ENCODE measurements around the gene ACTA2. TPM values are rescaled to one million over a fixed set of nuclear protein-coding genes. Genes with fewer than 3 reads are reported as not detected.

ACTA2 gene
- total RNA-seq, 1 donor from 2014 or later = 98.5 TPM

DNA sequence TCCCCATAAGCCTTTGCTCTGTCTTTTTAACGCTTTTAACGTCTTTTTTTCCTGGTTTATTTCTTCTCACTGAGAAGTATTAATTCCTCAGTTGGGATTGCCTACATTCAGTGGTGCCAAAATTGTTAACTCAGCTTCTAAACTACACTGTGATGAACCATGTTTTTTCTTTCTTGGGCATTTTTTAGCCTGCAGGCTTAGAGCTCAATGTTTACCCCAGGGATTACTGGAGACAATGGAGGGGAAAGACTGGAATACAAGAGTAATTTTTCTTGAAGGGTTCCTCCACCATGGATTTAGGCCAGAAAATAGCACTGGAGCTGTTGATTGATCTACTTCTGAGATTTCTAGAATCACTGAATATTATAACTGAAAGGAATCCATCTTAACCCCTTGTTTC is 52.7 kb downstream of the ACTA2 start:
- H3K4me1 Mint-ChIP-seq (ENCODE audit: unreplicated experiment) = no peaks in the 10 kb centered on the region
- TF ChIP-seq, protein P1, sequence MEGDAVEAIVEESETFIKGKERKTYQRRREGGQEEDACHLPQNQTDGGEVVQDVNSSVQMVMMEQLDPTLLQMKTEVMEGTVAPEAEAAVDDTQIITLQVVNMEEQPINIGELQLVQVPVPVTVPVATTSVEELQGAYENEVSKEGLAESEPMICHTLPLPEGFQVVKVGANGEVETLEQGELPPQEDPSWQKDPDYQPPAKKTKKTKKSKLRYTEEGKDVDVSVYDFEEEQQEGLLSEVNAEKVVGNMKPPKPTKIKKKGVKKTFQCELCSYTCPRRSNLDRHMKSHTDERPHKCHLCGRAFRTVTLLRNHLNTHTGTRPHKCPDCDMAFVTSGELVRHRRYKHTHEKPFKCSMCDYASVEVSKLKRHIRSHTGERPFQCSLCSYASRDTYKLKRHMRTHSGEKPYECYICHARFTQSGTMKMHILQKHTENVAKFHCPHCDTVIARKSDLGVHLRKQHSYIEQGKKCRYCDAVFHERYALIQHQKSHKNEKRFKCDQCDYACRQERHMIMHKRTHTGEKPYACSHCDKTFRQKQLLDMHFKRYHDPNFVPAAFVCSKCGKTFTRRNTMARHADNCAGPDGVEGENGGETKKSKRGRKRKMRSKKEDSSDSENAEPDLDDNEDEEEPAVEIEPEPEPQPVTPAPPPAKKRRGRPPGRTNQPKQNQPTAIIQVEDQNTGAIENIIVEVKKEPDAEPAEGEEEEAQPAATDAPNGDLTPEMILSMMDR (IDR thresholded peaks at IDR 0.05; ENCODE audit: unreplicated experiment) = no peak
- DNase-seq (ENCODE audit: low spot score) = no peak
- no peaks in the 10 kb centered on the region for H3K36me3 Mint-ChIP-seq (ENCODE audit: low read depth, unreplicated experiment)
- H3K4me3 Mint-ChIP-seq (ENCODE audit: unreplicated experiment) = no peak overlapping the region
- H3K27me3 Mint-ChIP-seq (ENCODE audit: unreplicated experiment) = no peaks in the 10 kb centered on the region
- no peaks in the 10 kb centered on the region for H3K9me3 Mint-ChIP-seq (ENCODE audit: unreplicated experiment)
- H3K27ac Mint-ChIP-seq (ENCODE audit: unreplicated experiment) = no peak overlapping the region

DNA sequence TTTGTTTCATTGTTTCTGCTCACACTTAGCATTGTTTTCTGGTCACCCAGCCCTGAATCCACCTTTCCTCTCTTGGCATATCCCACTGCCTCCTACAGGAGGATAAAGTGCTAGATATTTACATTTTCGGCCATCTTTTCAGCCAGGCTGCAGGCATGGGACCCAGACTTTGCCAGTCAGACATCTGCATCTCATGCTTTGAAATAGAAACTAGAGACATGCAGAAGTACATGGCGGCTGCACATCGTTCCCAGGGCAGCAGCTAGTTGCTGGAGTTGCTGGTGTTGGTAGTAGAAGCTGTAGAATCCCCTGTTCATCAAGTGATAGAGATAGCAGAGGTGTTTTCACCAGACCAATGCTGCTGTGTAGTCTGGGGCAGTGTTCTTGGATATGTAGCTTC is 53.8 kb downstream of the ACTA2 start:
- Mint-ChIP-seq H3K27me3 (ENCODE audit: unreplicated experiment) (no peaks in the 10 kb centered on the region), H3K4me3 (ENCODE audit: unreplicated experiment) (no peak overlapping the region), H3K9me3 (ENCODE audit: unreplicated experiment) (no peaks in the 10 kb centered on the region), H3K36me3 (ENCODE audit: low read depth, unreplicated experiment) (no peaks in the 10 kb centered on the region), H3K27ac (ENCODE audit: unreplicated experiment) (no peak overlapping the region), H3K4me1 (ENCODE audit: unreplicated experiment) (no peaks in the 10 kb centered on the region)
- no peak for DNase-seq (ENCODE audit: low spot score)
- TF ChIP-seq, protein P1 (IDR thresholded peaks at IDR 0.05; ENCODE audit: unreplicated experiment) = no peak

DNA sequence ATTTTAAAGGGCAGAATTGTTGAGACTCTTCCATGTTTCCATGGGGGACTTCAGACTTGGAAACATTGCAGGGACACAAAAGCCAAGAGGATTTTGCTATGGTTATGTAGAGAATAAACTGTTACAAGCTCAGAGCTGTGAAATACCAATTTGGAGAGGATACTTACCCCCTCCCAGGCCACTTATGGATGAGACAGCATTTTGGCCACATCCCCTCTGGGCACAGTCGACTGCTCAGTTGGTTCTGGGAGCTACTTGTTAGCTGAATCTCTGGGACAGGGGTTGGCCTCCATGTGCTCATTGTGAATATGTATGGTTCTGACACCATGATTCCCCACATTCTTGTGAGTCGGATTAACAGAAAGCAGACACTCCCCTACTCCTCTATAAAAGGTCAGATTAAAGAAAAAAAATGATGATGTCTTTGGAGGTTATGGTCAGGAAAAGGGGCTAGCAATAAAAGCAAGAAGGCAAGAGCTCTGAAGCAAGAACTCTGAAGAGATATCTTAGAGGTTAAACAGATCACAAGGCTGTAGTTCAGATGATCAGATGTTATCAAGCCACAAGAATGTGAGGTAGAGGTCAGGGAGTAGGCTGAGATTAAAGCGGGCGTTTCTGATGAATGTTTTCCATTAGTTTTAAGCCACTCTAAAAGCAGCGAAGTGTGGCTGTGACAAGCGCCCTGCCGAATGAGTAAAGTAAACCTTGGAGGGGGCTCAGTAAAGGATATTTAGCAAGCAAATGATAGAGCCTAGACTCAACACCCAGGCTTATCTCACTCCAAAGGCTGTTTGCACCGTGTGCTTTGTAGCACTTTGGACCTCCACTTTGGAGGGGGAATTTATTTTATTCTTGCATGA is 55.3 kb downstream of the ACTA2 start:
- H3K36me3 Mint-ChIP-seq (ENCODE audit: low read depth, unreplicated experiment) = no peaks in the 10 kb centered on the region

GRCh38 chr10:88896372-88896993 is 56.1 kb downstream of the ACTA2 start:
- H3K27ac Mint-ChIP-seq (ENCODE audit: unreplicated experiment) = no peak overlapping the region
- H3K4me1 Mint-ChIP-seq (ENCODE audit: unreplicated experiment) = no peaks in the 10 kb centered on the region
- H3K4me3 Mint-ChIP-seq (ENCODE audit: unreplicated experiment) = no peak overlapping the region
- TF ChIP-seq, protein P1 (IDR thresholded peaks at IDR 0.05; ENCODE audit: unreplicated experiment) = no peak
- H3K36me3 Mint-ChIP-seq (ENCODE audit: low read depth, unreplicated experiment) = no peaks in the 10 kb centered on the region
- DNase-seq (ENCODE audit: low spot score) = no peak
- no peaks in the 10 kb centered on the region for H3K27me3 Mint-ChIP-seq (ENCODE audit: unreplicated experiment)
- H3K9me3 Mint-ChIP-seq (ENCODE audit: unreplicated experiment) = no peaks in the 10 kb centered on the region

More for the DNA sequence above, 55.3 kb downstream of the ACTA2 start:
- TF ChIP-seq, protein P1 (IDR thresholded peaks at IDR 0.05; ENCODE audit: unreplicated experiment) = no peak
- H3K27ac Mint-ChIP-seq (ENCODE audit: unreplicated experiment) = no peak overlapping the region
- H3K27me3 Mint-ChIP-seq (ENCODE audit: unreplicated experiment) = no peaks in the 10 kb centered on the region
- H3K4me1 Mint-ChIP-seq (ENCODE audit: unreplicated experiment) = no peaks in the 10 kb centered on the region
- no peak for DNase-seq (ENCODE audit: low spot score)
- H3K9me3 Mint-ChIP-seq (ENCODE audit: unreplicated experiment) = no peaks in the 10 kb centered on the region
- H3K4me3 Mint-ChIP-seq (ENCODE audit: unreplicated experiment) = no peak overlapping the region

DNA sequence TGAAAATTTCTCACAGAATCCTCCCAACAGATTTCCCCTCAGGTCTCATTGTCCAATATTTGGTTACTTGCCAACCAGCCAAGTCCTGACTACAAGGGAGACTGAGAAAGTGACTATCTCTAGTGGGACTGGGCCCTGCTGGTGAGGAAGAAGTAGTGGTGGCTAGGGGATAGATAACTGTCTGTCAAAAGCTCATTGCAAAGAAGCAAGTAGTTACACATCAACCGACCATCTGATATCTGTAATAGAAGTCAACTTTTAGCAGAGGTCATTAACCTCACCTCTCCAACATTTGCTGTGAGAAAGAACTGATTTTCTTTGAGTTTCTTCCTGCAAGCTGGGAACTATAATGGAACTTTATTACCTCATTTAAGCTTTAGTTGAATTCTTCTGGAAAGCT is 57.3 kb downstream of the ACTA2 start:
- Mint-ChIP-seq H3K9me3 (ENCODE audit: unreplicated experiment) (no peaks in the 10 kb centered on the region), H3K27ac (ENCODE audit: unreplicated experiment) (no peak overlapping the region), H3K4me3 (ENCODE audit: unreplicated experiment) (no peak overlapping the region), H3K27me3 (ENCODE audit: unreplicated experiment) (no peaks in the 10 kb centered on the region), H3K36me3 (ENCODE audit: low read depth, unreplicated experiment) (no peaks in the 10 kb centered on the region), H3K4me1 (ENCODE audit: unreplicated experiment) (no peaks in the 10 kb centered on the region)
- TF ChIP-seq, protein P1 (IDR thresholded peaks at IDR 0.05; ENCODE audit: unreplicated experiment) = no peak
- DNase-seq (ENCODE audit: low spot score) = no peak

Data from endothelial cell (in vitro differentiated cells).